H1 (cell line): ENCODE measurements around the gene ZNF609. TPM values are rescaled to one million over a fixed set of nuclear protein-coding genes. Genes with fewer than 3 reads are reported as not detected.
A peak's percentile ranks its signal among the peaks of the same experiment; 100 is the strongest.

Experiments
- CTCF ChIA-PET: fragments of 300-600 bp; sonication (Branson Sonifier 250); formaldehyde crosslinking; loops from one replicate; lab custom pipeline; 2021; ENCODE audit not compliant: partially characterized antibody; lab: Charles Lee
- POLR2A ChIA-PET: fragments of 300-600 bp; sonication (Branson Sonifier 250); formaldehyde crosslinking; loops from one replicate; lab custom pipeline; 2021; ENCODE audit warnings: inconsistent platforms; ENCODE audit not compliant: partially characterized antibody; lab: Charles Lee
- DNase-seq, 2 experiments: peaks; one replicate each; pipeline versions ENCODE4 v3.0.0 to v3.0.0-alpha.2; 2010 to 2022; ENCODE audit warnings: low spot score in 2 of 2, low read depth in 1 of 2, mixed read lengths in 1 of 2
- FAIRE-seq: peaks from 2 replicates; lab custom pipeline; 2011; peaks lifted over from hg19 to GRCh38; lab: Jason Lieb, UNC
- H2AFZ ChIP-seq: 2 replicates; pipeline ENCODE4 v1.8.1; 2012; ENCODE audit warnings: low read length, inconsistent platforms
- H2AK5ac ChIP-seq: 2 replicates; pipeline ENCODE4 v1.6.1; 2013; ENCODE audit warnings: low read depth, low read length
- H2BK120ac ChIP-seq: replicated peaks from 2 replicates; pipeline ENCODE3; 2013; ENCODE audit warnings: low read depth, low read length, inconsistent platforms
- H2BK12ac ChIP-seq: 2 replicates; pipeline ENCODE4 v1.6.1; 2013; ENCODE audit warnings: low read depth, low read length
- H2BK15ac ChIP-seq: 2 replicates; pipeline ENCODE4 v1.6.1; 2013; ENCODE audit warnings: low read length
- H2BK20ac ChIP-seq: 2 replicates; pipeline ENCODE4 v1.6.1; 2013; ENCODE audit warnings: low read length
- H2BK5ac ChIP-seq: 2 replicates; pipeline ENCODE4 v1.6.1; 2013; ENCODE audit warnings: low read depth, low read length
- H3K14ac ChIP-seq: 2 replicates; pipeline ENCODE4 v1.6.1; 2013; ENCODE audit warnings: inconsistent platforms; ENCODE audit not compliant: insufficient read length
- H3K18ac ChIP-seq: 2 replicates; pipeline ENCODE4 v1.6.1; 2013; ENCODE audit warnings: low read length; ENCODE audit errors: extremely low read depth
- H3K23ac ChIP-seq: 2 replicates; pipeline ENCODE4 v1.6.1; 2013; ENCODE audit warnings: inconsistent platforms; ENCODE audit not compliant: insufficient read length
- H3K23me2 ChIP-seq: 2 replicates; pipeline ENCODE4 v1.6.1; 2013; ENCODE audit warnings: low read depth, low read length
- H3K27ac ChIP-seq: 2 replicates; pipeline ENCODE4 v1.6.1; 2011; ENCODE audit warnings: low read depth, low read length, inconsistent platforms
- H3K27me3 ChIP-seq, 4 experiments: replicated peaks in 1 of 4; 1 replicate in 1 of 4; 2 replicates in 3 of 4; pipeline versions ENCODE4 v1.6.1 to v1.8.1; 2011 to 2013; ENCODE audit warnings: low read length in 3 of 4, mild to moderate bottlenecking in 3 of 4, inconsistent platforms in 2 of 4, mixed read lengths in 2 of 4, moderate library complexity in 1 of 4; ENCODE audit not compliant: control insufficient read depth in 3 of 4, insufficient read depth in 3 of 4; ENCODE audit errors: extremely low read depth in 1 of 4
- H3K36me3 ChIP-seq, 4 experiments: 2 replicates each; pipeline versions ENCODE4 v1.6.1 to v1.8.1; 2011 to 2013; ENCODE audit warnings: mild to moderate bottlenecking in 4 of 4, low read length in 3 of 4, moderate library complexity in 2 of 4, control low read depth in 1 of 4, inconsistent platforms in 1 of 4; ENCODE audit not compliant: insufficient read depth in 4 of 4, control insufficient read depth in 2 of 4
- H3K4ac ChIP-seq: replicated peaks from 2 replicates; pipeline ENCODE3; 2013; ENCODE audit warnings: low read length, low read depth, mixed read lengths, inconsistent platforms; ENCODE audit not compliant: insufficient read length
- H3K4me1 ChIP-seq, 4 experiments: replicated peaks in 1 of 4; 1 replicate in 1 of 4; 2 replicates in 3 of 4; pipeline versions ENCODE4 v1.6.1 to v1.8.1; 2011 to 2013; ENCODE audit warnings: low read length in 3 of 4, inconsistent platforms in 2 of 4, mixed read lengths in 1 of 4; ENCODE audit not compliant: insufficient read depth in 4 of 4, control insufficient read depth in 3 of 4
- H3K4me2 ChIP-seq, 2 experiments: 2 replicates each; pipeline versions ENCODE4 v1.6.1 to v1.8.1; 2011 to 2013; ENCODE audit warnings: low read depth in 2 of 2, low read length in 2 of 2, control low read depth in 1 of 2, inconsistent platforms in 1 of 2, mild to moderate bottlenecking in 1 of 2; ENCODE audit not compliant: insufficient read depth in 1 of 2
- H3K4me3 ChIP-seq, 4 experiments: fragments of 200-600, 300-600 bp in 1 of 4; sonication (generic), shearing (Covaris generic), sonication (Bioruptor Twin) in 1 of 4; 2 replicates each; pipeline versions ENCODE4 v1.5.1 to v1.8.1; 2011 to 2016; ENCODE audit warnings: low read length in 4 of 4, low read depth in 3 of 4, control low read depth in 2 of 4, inconsistent platforms in 2 of 4, mild to moderate bottlenecking in 2 of 4, mixed read lengths in 1 of 4, moderate library complexity in 1 of 4; ENCODE audit not compliant: insufficient read depth in 2 of 4; ENCODE audit errors: extremely low read depth in 1 of 4
- H3K56ac ChIP-seq: replicated peaks from 2 replicates; pipeline ENCODE3; 2013; ENCODE audit warnings: low read depth, mild to moderate bottlenecking, mixed read lengths, low read length, inconsistent platforms; ENCODE audit not compliant: insufficient read length
- H3K79me1 ChIP-seq: 2 replicates; pipeline ENCODE4 v1.6.1; 2013; ENCODE audit warnings: low read depth, low read length, control low read depth
- H3K79me2 ChIP-seq, 2 experiments: 2 replicates each; pipeline versions ENCODE4 v1.6.1 to v1.8.1; 2012 to 2013; ENCODE audit warnings: low read length in 2 of 2, mild to moderate bottlenecking in 2 of 2, inconsistent platforms in 1 of 2; ENCODE audit not compliant: insufficient read depth in 2 of 2, control insufficient read depth in 1 of 2
- H3K9ac ChIP-seq, 4 experiments: replicated peaks in 1 of 4; 1 replicate in 1 of 4; 2 replicates in 3 of 4; pipeline versions ENCODE4 v1.6.1 to v1.8.1; 2011 to 2013; ENCODE audit warnings: low read depth in 3 of 4, low read length in 3 of 4, control low read depth in 2 of 4, mild to moderate bottlenecking in 2 of 4, moderate library complexity in 2 of 4, inconsistent platforms in 1 of 4; ENCODE audit errors: extremely low read depth in 1 of 4
- H3K9me3 ChIP-seq, 2 experiments: 2 replicates each; pipeline versions ENCODE4 v1.6.1 to v1.8.1; 2012 to 2013; ENCODE audit warnings: mild to moderate bottlenecking in 2 of 2, moderate library complexity in 2 of 2, control low read depth in 1 of 2, inconsistent platforms in 1 of 2, low read depth in 1 of 2, low read length in 1 of 2, mixed read lengths in 1 of 2; ENCODE audit not compliant: insufficient read depth in 2 of 2
- H4K20me1 ChIP-seq, 2 experiments: replicated peaks in 1 of 2; 2 replicates each; pipeline versions ENCODE3 to v1.8.1; 2011 to 2013; ENCODE audit warnings: inconsistent platforms in 2 of 2, low read length in 2 of 2, mild to moderate bottlenecking in 1 of 2; ENCODE audit not compliant: insufficient read depth in 2 of 2, control insufficient read depth in 1 of 2
- H4K5ac ChIP-seq: 2 replicates; pipeline ENCODE4 v1.6.1; 2013; ENCODE audit warnings: low read length, low read depth, mixed read lengths, inconsistent platforms; ENCODE audit not compliant: insufficient read length
- H4K8ac ChIP-seq: 2 replicates; pipeline ENCODE4 v1.8.0; 2013; ENCODE audit warnings: mild to moderate bottlenecking, moderate library complexity, low read length, inconsistent platforms; ENCODE audit not compliant: insufficient read depth; ENCODE audit errors: extremely low read depth
- H4K91ac ChIP-seq: replicated peaks from 2 replicates; pipeline ENCODE3; 2013; ENCODE audit warnings: low read length, mixed read lengths, inconsistent platforms; ENCODE audit not compliant: insufficient read length
- CBX8 ChIP-seq: fragments of 300-800, 300-1000 bp; sonication (generic); IDR thresholded peaks from 2 replicates; pipeline ENCODE4 v1.7.1; 2016; ENCODE audit warnings: low read depth, low read length, borderline replicate concordance
- EGR1 ChIP-seq: IDR thresholded peaks from 2 replicates; pipeline ENCODE4 v1.6.1; 2011; ENCODE audit warnings: low read depth, low read length, borderline replicate concordance
- MAX ChIP-seq: IDR thresholded peaks from 2 replicates; pipeline ENCODE4 v1.6.1; 2012; ENCODE audit warnings: inconsistent platforms
- POLR2A ChIP-seq, 2 experiments: IDR thresholded peaks; 1 replicate in 1 of 2; 2 replicates in 1 of 2; pipeline ENCODE4 v1.6.1; 2011; ENCODE audit warnings: low read depth in 2 of 2, low read length in 2 of 2, mild to moderate bottlenecking in 2 of 2; ENCODE audit errors: control extremely low read depth in 1 of 2
- SAP30 ChIP-seq: fragments of 300-600 bp; sonication (generic); IDR thresholded peaks from 2 replicates; pipeline ENCODE4 v1.7.1; 2012; ENCODE audit warnings: low read length, moderate library complexity, mild to moderate bottlenecking, inconsistent platforms; ENCODE audit not compliant: insufficient read depth, insufficient replicate concordance
- TCF12 ChIP-seq: IDR thresholded peaks from 2 replicates; pipeline ENCODE4 v1.6.1; 2011; ENCODE audit warnings: low read depth, mild to moderate bottlenecking, low read length
- WGBS, 2 experiments: shearing (Covaris generic) in 1 of 2; methylation state at CpG; one replicate each; pipeline versions ENCODE4 v1.1.6 to v1.1.7; 2013 to 2015; ENCODE audit warnings: low lambda C conversion rate in 2 of 2, mixed read lengths in 2 of 2, inconsistent platforms in 1 of 2, low coverage in 1 of 2, missing lambda C conversion rate in 1 of 2; ENCODE audit not compliant: insufficient replicate concordance in 2 of 2, insufficient coverage in 1 of 2, insufficient read length in 1 of 2; ENCODE audit errors: extremely low coverage in 1 of 2, missing lambda C conversion rate in 1 of 2; 5-methylcytosine and 5-hydroxymethylcytosine counted together
- polyA plus RNA-seq, 7 experiments: library from polyadenylated mRNA; depleted of rRNA in 3 of 7; stranded (reverse) in 5 of 7; unstranded in 2 of 7; fragments of >200 nt in 5 of 7; fragments of 200-250 nt in 2 of 7; gene quantifications; 1 replicate in 5 of 7; 2 replicates in 1 of 7; 4 replicates in 1 of 7; pipeline versions ENCODE4 v1.2.1 to v1.2.3, GENCODE V29; 2011 to 2013; ENCODE audit warnings: missing spikeins in 2 of 7, mixed read lengths in 2 of 7
- total RNA-seq: library from RNA; stranded (reverse); fragmentation: NEBNext Ultra II Directional; extraction: Animal tissue kit (Norgen Biotek cat#: 25700); gene quantifications from 2 replicates; pipeline ENCODE4 v1.2.1, GENCODE V29; 2021

The ZNF609 gene
- total and polyA plus RNA-seq, 2 of the 8 experiments (the other 6 are each of a cell fraction or from before 2014, with no cell fraction given) = 15.5 to 47.8 TPM

- H3K14ac ChIP-seq = no peak overlapping the region
- no peak overlapping the region for H3K27ac ChIP-seq
- H2BK12ac ChIP-seq = no peak overlapping the region
- no peak overlapping the region for H2BK120ac ChIP-seq
- TF ChIP-seq SAP30 = no peak
- peak in 1 of 2 experiments; percentile 51; a peak in 1 of 3 replicates for TF ChIP-seq POLR2A (IDR thresholded peaks at IDR 0.05; ENCODE audit: control extremely low read depth in 1 of 2, low read depth in 2 of 2, low read length in 2 of 2)
- TF ChIP-seq TCF12 = no peak
- TF ChIP-seq CBX8 = no peak
- no peak for TF ChIP-seq EGR1
- no peak for TF ChIP-seq MAX
- H3K9ac ChIP-seq = no peak overlapping the region
- H4K20me1 ChIP-seq = no peaks in the 10 kb centered on the region
- peaks cover 18% of the 10 kb centered on the region for H3K23me2 ChIP-seq
- no peaks in the 10 kb centered on the region for H3K27me3 ChIP-seq
- 90% methylated on average over 3 of the region's 3 CpGs; no CpG with 5 or more reads in 1 of the 2 experiments for WGBS, 2 experiments
- ChIA-PET POLR2A (interaction anchor here (0.6 to 59.2 kb wide), 10 partner anchors 10 to 262 kb away, joined by 3 to 1192 read pairs (median 4); partner anchors contain the start of gene ANKDD1A), CTCF (interaction anchor here (1.0 to 5.0 kb wide), 8 partner anchors 9 to 189 kb away, joined by 3 to 24 read pairs (median 7); no protein-coding TSS in a partner anchor)
- H3K23ac ChIP-seq = no peak overlapping the region
- peaks cover 5 to 12% (median 9%) of the 10 kb centered on the region in 4 experiments; a peak in 6 of 7 replicates for H3K4me1 ChIP-seq
- H2BK15ac ChIP-seq = no peak overlapping the region
- H3K79me2 ChIP-seq = peaks cover 5 to 25% of the 10 kb centered on the region in 2 experiments
- H3K4ac ChIP-seq = no peak overlapping the region
- H3K4me3 ChIP-seq = no peak overlapping the region
- DNase-seq (no peak), FAIRE-seq (no peak)
- no peak overlapping the region for H2BK20ac ChIP-seq
- H3K4me2 ChIP-seq = no peak overlapping the region
- no peak overlapping the region for H2AFZ ChIP-seq
- no peak overlapping the region for H2AK5ac ChIP-seq
- no peak overlapping the region for H3K56ac ChIP-seq
- no peak overlapping the region for H4K8ac ChIP-seq
- H3K36me3 ChIP-seq = peaks cover 0 to 11% (median 0%) of the 10 kb centered on the region in 4 experiments; a peak in 2 of 8 replicates
- H3K9me3 ChIP-seq = no peaks in the 10 kb centered on the region
- no peak overlapping the region for H4K91ac ChIP-seq
- no peak overlapping the region for H4K5ac ChIP-seq
- no peaks in the 10 kb centered on the region for H3K79me1 ChIP-seq
- no peak overlapping the region for H2BK5ac ChIP-seq
- H3K18ac ChIP-seq = no peak overlapping the region
Observed at GRCh38 chr15:64705006-64705405, 244.6 kb downstream of the ZNF609 start.
